HG03159 (cell line): ENCODE data around the gene HS2ST1.
A peak's percentile ranks its signal among the peaks of the same experiment; 100 is the strongest.
"Not testable (repeated sequence)": the region's sequence is repeated elsewhere in the genome, so short reads cannot be mapped to it uniquely, and the experiment has no call there.

ENCODE experiments used
- ATAC-seq: cut with Tn5 transposase; IDR thresholded peaks from one replicate; pipeline ENCODE4 v1.9.1; 2021; ENCODE audit warnings: mild to moderate bottlenecking, moderate library complexity; ENCODE audit not compliant: unreplicated experiment

The HS2ST1 gene

GRCh38 chr1:87056974-87057373, 142.5 kb downstream of the HS2ST1 start:
- ATAC-seq, result no peak

DNA sequence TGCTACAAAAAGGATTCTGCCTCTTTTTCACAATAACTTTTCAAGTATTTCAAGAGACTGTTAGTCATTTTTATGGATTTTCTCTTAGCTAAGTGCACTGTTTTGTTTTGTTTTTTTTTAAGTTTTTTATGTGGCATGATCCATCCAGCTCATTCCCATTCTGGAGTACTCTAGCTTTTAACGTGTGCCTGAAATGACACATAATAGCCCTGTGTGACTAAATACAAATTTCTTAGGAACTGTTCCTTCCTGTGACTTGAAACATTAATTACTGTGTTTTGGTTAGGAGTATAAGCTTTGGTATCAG, 143.9 kb downstream of the HS2ST1 start:
- ATAC-seq, result no peak

- peak; percentile 57 for ATAC-seq
Observed at GRCh38 chr1:87061742-87062156, 147.3 kb downstream of the HS2ST1 start.

GRCh38 chr1:87062687-87063086, 148.3 kb downstream of the HS2ST1 start:
- ATAC-seq, result no peak

DNA sequence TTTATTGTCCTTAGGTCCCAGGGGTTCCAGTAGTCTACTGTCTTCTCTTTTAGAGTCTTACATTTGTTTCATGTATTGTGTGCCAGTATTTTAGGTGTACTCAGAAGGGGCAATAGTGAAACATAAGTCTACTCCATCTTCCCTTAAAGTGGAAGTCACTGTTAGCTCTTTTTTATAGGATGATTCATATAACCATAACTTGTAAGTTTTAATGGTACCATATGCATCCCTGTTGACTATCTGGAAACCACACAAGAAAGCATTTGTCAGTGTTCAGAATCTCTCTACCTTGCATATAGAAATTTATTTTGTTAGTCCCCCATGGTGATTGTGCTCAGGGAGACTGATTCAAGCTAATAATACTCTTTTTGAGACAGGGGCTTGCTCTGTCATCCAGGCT, 149.9 kb downstream of the HS2ST1 start:
- ATAC-seq, result no peak

- no peak for ATAC-seq
Observed at GRCh38 chr1:87064986-87065385, 150.6 kb downstream of the HS2ST1 start.

GRCh38 chr1:87066708-87067107, 152.3 kb downstream of the HS2ST1 start:
- ATAC-seq, result not testable (repeated sequence)

- ATAC-seq, result no peak
Observed at GRCh38 chr1:87072411-87072810, 158.0 kb downstream of the HS2ST1 start.

- ATAC-seq, result no peak
Observed at GRCh38 chr1:87072904-87073303, 158.5 kb downstream of the HS2ST1 start.

- ATAC-seq, result no peak
Observed at GRCh38 chr1:87074001-87074795, 159.8 kb downstream of the HS2ST1 start.

- ATAC-seq, result no peak
Observed at GRCh38 chr1:87077959-87078639, 163.7 kb downstream of the HS2ST1 start.

DNA sequence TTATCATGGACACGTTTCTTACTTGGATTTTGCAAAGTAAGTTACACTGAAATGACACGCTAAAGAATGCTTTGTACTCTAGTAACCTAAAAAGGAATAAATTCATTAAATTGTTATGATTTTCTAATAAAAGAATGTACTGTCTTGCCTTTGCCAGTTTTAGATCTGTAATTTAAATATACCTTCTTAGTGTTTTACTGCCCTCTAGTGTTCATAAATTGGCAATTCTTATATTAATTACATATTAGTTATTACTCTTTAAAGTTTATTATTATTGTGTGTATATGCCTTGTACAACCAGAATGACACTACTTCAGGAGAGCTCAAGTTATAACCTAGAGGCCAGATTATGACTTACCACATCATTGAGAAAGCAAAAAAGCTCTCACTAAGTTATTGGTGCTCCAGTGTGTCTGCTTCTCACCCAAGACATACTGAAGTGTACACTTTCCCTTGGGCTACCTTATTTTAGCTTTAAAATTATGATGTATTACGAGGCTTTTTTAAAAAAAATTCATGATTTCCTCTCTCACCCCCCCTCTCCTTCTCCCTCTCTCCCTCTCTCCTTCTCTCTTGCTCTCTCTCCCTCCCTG, 169.9 kb downstream of the HS2ST1 start:
- no peak for ATAC-seq

- ATAC-seq, result no peak
Observed at GRCh38 chr1:87086120-87086519, 171.7 kb downstream of the HS2ST1 start.

GRCh38 chr1:87089070-87089736, 174.8 kb downstream of the HS2ST1 start:
- no peak for ATAC-seq

DNA sequence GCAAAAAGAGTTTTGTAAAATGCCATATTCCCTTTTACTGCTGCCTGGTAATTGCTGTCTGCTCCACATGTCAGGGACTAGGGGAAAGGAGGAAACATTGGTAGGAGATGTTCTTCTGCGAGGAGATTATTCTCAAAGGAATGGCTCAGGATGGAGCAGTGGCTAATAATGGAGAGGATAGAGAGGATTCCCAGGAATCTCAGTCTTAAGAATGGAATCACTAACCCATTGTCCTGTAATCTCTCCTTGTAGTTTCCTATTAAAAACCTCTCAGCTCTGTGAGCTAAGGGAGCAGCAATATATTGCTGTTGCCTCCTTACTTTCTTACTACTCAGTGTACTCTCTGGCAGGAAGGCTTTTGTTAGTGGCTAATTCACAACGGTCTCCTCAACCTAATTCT, 175.4 kb downstream of the HS2ST1 start:
- no peak for ATAC-seq

- peak; percentile 70 for ATAC-seq
Observed at GRCh38 chr1:87091425-87091824, 177.0 kb downstream of the HS2ST1 start.

- ATAC-seq, result no peak
Observed at GRCh38 chr1:87092846-87093245, 178.4 kb downstream of the HS2ST1 start.

- no peak for ATAC-seq
Observed at GRCh38 chr1:87093286-87093685, 178.9 kb downstream of the HS2ST1 start.

- no peak for ATAC-seq
Observed at GRCh38 chr1:87094238-87094637, 179.8 kb downstream of the HS2ST1 start.

DNA sequence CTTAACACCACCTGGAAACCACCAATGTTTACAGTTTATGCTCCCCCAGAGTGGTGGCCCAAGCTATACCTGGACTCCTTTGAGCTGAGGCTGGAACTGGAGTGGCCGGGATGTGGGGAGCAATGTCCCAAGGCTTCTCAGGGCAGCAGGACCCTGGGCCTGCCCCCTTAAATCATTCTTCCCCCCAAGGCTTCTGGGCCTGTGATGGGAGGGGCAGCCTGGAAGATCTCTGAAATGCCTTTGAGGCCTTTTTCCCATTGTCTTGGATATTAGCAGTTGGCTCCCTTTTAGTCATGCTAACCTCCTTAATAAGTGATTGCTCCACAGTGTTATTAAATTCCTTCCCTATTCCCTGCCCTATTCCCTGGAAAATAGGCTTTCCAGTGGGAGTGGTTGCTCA, 185.8 kb downstream of the HS2ST1 start:
- no peak for ATAC-seq

DNA sequence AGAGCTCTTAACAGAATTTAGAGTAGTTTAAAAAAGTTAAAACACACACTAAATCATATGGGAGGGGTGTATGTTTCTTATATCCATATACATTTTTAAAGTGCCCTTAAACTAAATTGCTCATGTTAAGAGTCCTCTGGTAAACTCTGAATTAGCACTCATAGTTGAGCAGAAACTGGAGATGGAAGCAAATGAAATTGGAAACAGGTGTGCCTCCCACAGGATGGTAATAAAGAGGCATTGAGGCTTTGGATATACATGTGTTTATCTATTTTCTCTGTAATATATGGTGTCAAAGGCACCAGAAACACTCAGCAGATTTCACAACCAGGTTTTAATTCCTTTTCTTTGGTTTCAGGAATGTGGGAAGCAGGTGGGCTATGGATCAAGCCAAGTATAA, 188.6 kb downstream of the HS2ST1 start:
- no peak for ATAC-seq

DNA sequence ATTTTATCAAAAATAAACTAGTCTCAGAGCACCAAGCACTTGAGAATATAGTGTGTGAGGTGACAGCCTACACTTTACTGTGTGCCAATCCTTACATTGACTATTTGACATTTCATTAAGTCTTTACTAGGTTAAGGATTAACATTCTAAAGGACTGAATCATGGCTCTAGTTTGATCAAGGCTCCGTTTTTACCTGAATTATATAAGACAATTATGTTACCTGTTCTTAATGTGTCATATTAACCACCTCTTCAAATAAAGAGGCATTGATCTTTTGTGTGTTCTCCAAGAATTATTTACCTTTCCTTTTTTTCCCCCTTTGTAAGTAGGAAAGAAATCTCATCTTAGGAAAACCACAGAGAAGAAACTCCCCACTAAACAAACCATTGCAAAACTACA, 189.7 kb downstream of the HS2ST1 start:
- ATAC-seq, result no peak
